HG03095 (cell line): ENCODE measurements around the gene ATPAF2.

ENCODE experiments used
- ATAC-seq: cut with Tn5 transposase; IDR thresholded peaks from one replicate; pipeline ENCODE4 v1.9.1; 2021; ENCODE audit warnings: moderate library complexity; ENCODE audit not compliant: unreplicated experiment

The ATPAF2 gene

DNA sequence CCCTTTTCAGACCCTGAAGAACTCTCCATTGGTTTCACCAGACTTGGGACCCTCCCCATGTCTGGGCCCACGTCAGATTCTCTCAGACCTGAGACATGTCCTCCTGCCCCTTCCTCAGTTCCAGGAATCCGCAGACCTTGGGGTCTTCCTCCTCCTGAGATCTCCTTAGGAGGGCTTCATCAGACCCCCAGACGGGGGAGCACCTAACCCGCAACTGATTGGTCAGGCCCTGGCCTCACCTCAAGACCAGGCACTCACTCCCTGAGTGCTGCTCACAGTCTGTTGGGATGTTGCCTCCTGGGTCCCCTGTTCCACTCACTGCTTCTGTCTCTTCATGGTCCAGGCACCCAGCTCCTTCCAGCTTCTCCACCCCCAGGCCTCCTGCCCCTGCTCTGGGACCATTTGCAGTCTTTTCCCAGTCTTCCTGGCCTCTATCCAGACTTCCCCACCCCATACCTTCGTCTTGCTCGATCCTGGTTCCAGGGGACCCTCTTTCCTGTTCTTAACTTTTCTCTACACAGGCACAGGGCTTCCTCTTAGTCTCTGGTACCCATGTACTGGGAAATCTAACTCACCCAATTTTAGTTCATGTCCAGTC, 1.4 kb upstream of the ATPAF2 start:
- no peak for ATAC-seq

DNA sequence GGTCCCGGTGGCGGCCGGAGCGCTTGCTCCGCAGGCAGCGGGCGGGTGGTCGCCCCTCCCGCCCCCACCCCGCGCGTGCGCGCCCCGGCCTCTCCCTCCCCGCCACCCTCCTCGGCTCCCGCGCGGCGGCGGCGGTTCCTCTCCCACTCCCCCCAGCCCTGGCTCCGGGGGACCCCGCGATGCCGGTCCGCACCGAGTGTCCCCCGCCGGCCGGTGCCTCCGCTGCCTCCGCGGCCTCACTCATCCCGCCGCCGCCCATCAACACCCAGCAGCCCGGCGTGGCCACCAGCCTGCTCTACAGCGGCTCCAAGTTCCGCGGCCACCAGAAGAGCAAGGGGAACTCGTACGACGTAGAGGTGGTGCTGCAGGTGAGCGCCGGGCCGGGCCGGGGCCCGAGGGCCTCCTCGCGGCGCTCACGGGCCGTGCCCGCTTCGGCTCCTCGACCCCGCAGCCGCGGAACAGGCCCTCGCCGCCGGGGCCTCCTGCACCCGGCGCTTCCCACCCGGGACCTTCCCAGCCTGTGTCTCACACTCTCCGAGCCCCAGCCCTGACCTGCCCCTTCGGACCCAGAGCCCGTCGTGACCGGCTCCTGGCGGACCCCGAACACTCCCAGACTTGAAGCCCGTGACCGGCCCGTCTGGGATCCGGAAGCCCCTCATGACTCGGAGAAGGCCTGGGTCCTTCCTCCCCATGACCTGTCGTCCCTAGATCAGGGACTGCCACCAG, 730 bp upstream of the ATPAF2 start:
- peak; percentile 14 for ATAC-seq

DNA sequence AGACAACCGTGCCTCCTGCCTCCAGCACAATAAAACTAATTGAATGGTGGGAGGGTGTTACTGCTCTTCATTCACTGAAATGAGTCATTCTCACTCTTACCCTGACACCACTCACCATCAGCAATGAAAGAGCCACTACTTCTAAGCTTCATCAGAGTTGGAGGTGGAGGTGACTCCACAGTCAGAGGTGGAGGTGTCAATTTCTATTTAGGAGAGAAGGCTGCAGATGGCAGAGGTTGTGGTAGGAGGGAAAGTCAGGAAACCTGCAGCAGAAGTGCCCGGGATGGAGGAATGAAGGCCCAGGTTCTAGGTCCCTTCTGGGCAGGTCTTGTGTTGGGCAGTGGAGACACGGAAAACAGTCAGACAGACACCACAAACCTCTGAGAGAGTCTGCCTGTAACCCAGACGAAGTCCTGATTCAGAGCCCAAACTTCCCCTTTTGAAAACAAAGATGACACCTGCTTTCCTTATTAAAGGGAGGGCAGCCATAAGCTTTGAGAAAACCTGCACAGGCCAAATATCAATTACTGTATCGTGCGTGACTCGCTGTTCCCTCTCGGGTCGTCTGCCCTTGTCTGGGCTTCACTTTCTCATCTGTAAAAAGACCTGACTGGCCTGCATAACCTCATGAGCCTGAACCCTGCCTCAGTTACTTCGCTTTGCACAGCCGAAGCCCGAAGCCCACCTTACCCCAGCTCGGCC, 668 bp downstream of the ATPAF2 start:
- ATAC-seq: no peak

DNA sequence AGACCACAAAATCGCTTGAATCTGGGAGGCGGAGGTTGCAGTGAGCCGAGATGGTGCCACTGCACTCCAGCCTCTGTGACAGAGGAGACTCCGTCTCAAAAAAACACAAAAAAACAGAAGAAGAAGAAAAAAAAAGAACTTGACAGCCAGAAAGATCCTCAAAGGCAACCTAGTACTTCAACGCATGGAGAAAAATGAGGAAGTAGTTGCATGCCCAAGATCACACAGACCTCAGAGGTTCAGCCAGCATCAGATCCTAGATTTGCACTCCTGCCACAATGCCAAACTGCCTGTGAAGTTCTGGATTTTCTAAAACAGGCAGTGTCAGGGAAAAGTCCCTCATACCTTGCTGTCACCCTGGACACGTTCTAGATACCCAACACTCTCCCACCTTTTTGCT, 1.5 kb downstream of the ATPAF2 start:
- ATAC-seq: no peak

DNA sequence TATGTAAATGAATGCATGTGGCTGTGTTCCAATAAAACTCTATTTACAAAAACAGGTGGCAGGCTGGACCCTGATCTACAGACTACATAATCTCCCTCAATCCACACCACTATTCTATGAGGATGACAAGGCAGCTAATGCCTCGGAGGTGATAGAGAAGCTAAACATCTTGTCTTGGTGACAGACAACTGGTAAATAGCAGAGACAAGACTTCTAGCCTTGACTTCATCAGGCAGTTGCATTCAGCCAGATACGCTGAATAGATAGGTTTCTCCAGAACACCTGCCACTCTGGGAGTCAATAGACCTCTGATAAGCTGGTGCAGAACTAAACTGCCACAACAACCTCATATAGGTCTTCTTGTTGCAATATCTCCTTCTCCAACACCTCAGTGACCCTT, 3.3 kb downstream of the ATPAF2 start:
- ATAC-seq: no peak

DNA sequence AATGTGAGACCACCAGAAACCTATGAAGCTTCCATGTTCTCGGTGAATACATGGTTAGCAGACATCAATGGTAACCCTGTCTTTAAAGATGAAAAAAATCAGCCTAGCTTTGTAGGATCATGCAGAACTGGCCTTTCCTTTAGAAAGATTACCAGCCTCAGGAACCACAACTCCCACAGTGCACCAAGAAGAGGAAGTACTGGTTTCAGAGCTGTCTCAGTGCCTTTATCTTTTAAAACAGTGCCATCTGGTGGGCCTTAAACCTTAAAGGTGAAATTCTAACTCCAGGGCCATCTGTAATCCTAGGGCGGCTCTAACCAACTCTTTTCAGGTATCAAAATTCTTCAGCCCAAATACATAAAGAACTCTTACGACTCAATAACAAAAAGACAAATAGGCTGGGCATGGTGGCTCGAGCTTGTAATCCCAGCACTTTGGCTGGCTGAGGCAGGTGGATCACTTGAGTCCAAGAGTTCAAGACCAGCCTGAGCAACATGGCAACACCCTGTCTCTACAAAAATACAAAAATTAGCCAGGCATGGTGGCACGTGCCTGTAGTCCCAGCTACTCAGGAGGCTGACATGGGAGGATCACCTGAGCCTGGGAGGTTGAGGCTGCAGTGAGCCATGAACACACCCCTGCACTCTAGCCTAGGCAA, 5.4 kb downstream of the ATPAF2 start:
- ATAC-seq: peak; percentile 56

DNA sequence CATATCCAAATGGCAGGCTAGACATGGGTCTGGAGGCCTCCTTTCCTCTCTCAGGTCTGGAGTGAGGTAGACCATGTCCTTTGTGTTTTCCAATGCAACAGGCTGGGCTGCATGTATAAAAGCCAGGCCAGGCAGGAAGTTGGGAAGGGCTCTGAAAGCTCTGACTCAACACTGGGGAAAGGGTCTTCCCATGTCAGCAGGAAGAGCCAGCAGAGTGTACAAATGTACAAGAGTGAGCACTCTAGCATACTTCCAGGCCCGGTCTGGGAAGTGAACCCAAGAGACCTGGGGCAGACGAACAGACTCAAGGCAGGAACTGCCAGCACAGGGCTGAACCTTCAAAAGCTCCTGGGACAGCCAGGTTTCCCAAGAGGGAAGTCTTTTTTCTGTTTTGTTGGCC, 7.0 kb downstream of the ATPAF2 start:
- ATAC-seq: no peak

DNA sequence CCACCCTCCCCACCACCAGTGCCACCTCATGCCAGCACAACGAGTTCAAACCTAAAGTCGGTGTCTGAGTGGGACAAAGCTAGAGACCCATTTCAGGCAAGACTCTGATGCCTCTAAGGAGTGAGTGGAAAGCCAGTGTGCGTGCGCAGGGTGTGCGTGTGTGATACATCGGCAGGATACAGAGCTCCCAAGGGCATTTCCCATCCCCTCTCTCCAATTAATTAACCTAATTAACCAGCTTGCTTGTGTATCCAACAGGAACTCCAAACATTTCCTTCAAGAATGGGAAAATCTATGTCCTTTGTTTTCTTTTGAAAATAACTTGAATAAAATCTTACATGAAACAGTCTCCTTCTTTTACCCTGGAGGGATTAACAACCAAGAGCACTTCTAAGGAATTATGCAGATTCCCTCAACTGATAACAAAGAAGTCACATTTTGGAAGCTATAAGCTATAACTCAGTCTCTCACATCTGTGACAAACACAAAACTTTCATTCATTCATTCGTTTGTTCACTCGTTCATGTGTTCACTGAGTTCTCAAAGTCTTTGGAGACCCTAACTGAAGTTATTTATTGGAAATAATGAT, 9.9 kb downstream of the ATPAF2 start:
- ATAC-seq: no peak

DNA sequence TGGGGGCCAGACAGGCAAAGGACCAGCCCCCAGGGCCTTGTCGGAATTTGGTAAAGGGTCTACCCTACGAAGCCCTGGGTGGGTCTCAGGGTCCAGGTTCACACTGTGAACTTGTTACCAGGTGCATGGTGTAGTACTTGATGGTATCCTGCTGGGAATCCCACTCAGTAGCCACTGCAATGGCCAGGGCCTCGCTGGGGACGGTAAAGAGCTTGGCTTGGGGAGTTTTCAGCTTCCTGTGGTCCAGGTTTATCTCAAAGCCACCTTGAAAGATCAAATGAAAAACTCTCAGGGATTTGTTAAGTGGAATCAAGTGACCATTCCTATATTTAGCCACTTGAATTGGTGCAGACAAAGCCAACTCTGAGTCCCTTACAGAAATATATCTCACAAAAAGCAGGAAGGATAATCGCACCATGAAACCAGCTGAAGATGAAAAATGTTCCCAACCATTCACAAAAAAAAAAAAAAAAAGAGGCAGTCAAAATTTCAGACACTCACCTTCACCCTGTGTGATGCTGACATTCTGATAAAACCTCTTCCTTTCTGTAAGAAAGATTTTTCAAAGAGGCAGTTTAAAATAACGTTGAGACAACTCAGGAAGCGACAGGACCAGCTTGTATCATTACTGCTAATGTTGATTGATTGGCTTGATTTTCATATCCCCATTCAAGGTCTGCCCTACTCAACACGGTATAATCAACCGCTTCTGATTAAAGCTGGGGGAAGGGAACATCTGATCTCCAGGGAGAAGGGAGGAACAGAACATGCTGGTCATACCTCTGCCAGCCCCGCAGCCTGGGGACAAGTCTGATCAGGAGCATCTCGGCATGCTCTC, 10.6 kb downstream of the ATPAF2 start:
- ATAC-seq: no peak

DNA sequence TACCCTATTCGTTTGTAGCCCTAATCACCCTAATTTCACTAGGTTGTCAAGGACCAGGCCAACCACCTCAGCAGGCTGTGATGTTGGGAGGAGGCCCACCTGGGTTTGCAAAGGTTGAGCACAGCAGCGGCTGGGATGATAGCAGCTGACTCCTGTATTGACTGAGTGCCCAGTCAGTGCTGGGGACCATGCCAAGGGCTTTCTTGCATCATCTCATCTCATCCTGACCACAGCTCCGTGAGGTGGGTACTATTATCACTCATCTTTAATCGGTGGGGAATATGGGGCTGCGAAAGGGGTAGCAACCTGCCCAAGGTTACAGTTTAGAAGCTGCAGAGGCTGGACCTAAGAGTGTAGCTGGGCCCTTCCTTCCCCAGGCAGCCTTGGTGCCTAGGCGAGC, 11.7 kb downstream of the ATPAF2 start:
- no peak for ATAC-seq

DNA sequence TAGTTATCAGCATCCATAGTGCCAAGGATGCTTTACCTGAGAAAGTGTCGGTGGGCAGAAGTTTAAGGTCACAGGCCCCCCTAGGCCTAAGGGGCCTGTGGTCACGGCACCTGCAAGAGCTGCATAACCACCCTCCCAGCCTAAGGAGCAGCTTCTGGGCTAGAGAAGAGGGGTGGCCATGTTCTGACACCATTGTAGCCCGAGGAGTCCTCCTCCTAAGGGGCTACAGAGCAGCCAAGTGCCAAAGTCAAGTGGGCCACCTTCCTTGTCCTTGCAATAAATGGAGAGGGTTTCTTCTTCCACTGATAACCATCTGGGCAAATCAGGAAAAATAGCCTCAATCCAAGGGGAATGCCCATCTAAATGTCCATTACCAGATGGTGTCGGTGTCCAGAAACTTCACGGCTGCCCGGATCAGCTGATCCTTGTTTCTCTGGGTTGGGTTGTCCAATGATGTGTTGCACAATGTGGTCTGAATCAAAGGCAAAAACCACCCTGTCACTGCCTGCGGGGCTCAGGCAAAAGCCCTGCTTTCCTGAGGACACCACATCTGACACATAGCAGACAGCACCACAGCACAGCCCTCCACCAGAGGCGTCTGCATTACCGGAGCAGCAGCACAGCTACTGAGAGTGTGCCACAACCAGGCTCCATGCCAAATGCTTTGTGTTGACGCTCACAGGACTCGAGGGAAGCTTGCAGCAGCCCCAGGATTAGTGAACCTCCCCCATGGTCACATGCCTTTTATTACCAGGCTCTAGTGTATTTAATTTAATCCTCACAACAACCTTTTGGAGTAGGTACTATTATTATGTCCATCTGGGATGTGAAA, 12.8 kb downstream of the ATPAF2 start:
- no peak for ATAC-seq

DNA sequence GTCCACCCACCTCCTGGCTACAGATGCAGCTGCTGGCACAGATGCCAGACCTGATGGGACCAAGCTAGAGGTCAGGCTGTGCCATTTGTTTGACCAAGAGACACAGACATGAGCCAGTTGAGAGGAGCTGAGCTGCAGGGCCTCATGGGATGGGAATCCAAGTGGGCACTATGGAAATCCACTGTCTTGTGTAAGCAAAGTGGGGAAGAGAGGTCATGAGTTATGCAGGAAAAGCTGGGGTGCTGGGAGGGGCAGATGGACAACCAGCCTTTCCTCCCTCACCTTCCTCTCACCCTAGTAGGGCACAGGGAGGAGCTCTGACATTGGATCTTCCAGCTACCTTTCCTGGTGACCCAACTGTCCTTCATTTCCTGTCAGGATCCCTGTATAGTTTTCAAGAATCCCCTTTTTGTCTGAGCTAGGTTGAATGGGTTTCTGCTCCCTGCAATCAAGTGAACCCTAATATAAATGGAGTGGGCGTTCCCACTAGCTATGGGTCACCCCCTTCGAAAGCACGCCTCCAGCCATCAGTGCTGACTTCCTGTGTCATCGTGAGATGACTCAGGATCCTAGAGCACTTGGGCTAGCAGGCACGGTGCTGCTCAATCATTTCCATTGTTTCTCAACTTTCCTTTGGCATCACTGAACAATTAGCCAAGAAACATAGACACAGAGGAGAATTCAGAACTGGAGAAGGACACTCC, 13.6 kb downstream of the ATPAF2 start:
- peak; percentile 72 for ATAC-seq

DNA sequence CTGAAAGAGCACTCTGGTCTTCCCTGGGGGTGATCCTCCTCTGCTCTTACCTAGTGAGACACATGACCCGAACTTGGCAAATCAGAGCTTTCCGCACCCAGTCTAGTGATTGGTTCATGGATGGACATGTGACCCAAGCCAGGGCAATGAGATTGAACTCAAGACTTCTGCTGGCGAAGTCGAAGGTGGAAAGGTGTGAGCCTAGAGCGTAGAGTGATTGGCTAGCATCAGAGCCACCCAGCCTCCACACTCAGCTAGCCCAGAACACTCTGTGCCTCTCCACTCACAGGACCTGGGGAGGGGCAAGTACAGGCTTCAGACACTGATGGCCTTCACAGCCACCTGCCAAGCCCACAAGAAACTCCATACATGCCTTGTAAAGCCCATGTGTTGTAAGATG, 17.6 kb downstream of the ATPAF2 start:
- ATAC-seq: no peak

DNA sequence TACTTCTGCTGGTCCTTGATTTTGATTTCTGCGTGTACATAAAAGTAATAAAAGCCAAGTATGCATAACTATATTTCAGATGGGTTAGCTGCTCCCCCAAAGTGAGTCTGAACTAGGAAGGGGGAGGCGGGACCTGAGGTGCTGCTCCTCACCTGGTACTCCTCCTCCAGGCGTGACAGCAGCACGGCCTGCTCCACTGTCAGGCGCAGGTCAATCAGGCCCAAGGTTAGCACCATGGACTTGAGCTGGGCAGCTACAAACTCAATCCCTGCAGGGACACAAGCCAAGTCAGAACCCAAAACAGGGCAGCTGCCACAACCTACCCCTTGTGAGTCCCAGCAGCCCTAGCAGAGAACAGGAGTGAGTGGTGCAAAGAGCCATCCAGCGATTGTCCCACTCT, 18.0 kb downstream of the ATPAF2 start:
- ATAC-seq: no peak

DNA sequence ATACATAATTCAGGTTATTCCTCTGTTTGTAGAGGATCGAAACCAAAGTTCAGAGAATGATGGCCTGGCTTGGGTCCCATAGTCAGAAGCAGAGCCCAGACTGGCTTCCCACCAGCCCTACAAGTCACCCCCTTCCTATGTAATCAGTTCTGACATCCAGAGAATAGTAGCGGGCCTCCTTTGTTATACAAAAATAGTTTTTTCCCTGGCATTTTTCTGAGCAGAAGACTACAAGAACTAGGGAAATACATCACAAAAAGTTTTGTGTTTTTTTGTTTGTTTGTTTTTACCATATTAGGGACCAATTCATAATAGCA, 19.2 kb downstream of the ATPAF2 start:
- ATAC-seq: no peak

DNA sequence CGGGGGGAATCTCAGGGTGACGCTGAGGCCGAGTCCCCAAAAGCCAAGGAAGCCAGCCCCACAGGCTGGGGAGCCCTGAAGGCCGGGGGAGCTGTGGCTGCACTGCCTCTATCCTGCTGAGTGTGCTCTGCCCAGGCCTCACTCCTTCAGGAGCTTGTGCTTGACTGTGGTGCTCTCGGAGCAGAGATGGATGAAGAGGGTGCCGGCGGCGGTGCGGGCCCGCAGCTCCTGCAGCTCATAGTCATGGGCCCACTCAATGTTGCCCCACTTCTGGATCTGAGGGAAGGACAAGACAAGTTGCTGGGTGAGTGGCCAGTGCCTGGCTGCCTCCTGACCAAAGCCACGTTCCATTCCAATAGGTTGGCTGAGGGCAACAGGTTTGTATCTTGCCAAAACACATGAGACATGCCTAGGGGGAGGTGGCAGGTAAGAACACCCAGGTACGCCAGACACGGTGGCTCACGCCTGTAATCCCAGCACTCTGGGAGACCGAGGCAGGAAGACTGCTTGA, 20.5 kb downstream of the ATPAF2 start:
- no peak for ATAC-seq

DNA sequence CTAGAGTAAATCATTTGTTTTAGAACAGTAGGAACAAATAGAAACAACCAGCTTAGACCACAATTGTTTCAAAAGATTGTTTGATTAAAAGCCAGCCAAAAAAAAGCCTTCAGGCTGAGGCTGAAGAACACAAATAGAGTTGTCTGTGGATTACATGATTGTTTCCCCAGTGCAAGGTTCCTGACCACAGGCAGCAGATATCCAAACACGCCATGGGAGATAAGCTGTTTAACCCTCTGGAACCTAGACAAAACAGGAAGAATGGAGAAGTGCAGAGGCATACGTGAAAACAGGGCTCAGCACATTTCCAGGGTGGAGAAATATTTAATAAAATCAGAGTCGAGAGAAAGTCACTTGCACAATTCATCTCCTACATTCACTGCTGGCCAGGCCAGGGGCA, 21.0 kb downstream of the ATPAF2 start:
- no peak for ATAC-seq

DNA sequence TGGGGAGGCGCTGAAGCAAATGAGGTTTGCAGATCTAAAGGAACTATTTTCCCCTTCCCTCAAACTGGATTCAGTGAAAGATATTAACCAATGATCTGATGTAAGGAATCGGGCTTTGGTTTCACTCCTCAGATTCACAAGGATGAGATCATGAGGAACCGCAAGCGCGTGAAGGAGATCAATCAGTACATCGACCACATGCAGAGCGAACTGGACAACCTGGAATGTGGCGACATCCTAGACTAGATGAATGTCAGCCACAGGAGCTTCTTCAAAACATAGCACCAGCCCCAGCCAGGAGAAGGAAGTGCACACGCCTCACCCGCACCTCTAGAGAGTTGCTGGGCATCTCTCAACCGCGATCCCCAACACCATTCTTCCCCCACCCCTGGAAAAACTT, 22.5 kb downstream of the ATPAF2 start:
- no peak for ATAC-seq

DNA sequence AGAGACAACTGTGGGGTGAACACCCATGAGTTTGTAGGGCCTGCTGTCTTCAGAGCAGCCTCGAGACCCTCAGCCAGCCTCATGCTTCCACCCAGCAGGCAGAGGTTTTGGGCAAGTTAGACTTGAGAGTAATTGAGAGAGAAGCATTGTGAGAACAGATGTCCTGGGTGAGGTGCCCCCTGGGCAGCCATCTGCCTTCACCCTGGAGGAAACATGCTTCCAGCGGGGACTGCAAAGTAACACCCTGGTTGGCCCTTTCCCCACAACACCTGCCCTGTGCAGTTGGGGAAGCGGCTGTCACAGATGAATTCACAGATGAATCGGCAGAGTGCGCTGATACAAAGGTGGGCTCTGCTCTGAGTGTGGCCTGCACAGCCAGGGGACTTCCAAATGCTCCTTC, 23.4 kb downstream of the ATPAF2 start:
- no peak for ATAC-seq
